Stimulated activated CD4-positive, alpha-beta T cell treated with anti-CD3 and anti-CD28 coated beads, Interleukin-4, amount 100 ng/mL, for 4 hours (primary cell): ENCODE data around the gene CRTC1.
A peak's percentile ranks its signal among the peaks of the same experiment; 100 is the strongest.

Experiments used
- DNase-seq, 2 experiments: peaks; one replicate each; pipeline ENCODE4 v3.0.0-alpha.2; 2020

Gene CRTC1, protein sequence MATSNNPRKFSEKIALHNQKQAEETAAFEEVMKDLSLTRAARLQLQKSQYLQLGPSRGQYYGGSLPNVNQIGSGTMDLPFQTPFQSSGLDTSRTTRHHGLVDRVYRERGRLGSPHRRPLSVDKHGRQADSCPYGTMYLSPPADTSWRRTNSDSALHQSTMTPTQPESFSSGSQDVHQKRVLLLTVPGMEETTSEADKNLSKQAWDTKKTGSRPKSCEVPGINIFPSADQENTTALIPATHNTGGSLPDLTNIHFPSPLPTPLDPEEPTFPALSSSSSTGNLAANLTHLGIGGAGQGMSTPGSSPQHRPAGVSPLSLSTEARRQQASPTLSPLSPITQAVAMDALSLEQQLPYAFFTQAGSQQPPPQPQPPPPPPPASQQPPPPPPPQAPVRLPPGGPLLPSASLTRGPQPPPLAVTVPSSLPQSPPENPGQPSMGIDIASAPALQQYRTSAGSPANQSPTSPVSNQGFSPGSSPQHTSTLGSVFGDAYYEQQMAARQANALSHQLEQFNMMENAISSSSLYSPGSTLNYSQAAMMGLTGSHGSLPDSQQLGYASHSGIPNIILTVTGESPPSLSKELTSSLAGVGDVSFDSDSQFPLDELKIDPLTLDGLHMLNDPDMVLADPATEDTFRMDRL

GRCh38 chr19:18683109-18683957, at the start of gene CRTC1:
CRTC1 (plus strand) TSS chr19:18683680; CDS start chr19:18683703, 23 bp downstream.
- DNase-seq = peak; percentile 91 to 92

DNA sequence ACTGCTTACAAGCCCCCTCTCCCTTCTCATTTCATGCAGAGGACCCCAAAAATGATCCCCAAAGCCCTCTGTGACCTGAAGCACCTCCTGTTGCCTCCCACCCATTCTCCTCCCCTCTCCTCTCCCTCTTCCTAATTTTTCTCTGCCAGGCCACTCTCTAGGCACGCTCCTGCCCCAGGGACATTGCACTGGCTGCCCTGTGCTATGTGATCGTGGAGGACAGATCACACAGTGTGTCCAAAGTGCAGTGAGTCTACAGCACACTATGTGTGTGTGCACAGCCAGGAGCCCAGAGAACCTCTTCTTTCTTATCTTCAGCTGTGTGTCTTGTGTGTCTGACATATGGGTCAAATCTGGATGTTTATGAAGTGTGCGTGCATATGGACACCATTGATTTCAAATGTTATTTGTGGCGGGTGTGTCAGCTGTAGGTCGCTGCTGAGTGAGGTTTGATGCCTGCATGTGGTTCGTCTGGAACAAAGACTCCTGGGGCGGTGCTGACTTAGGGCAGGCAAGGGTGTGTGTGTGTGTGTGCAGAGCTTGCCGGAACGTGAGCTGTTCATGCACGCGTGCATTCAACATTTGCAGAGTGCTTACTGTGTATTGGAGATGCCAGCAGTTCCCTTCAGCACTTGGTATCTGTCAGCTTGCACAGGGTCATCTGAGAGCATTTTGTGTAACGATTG, 48.7 kb upstream of the CRTC1 start:
- no peak for DNase-seq

DNA sequence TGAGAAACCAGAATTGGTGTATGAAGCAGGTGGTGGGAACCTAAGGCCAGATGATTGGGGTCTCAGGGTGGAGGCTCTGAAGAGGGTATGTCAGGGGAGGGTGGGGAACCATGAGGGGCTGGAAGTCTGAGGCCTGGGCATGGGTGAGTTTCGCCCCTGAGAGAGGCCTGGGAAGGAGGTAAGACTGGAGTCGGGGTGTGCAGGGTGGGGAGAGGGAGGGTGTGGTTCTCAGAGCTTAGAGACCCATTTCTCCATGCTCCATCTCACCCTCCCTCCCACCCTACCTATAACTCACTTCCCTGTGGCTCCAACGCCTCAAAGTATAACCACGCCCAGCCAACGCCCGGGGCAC, 47.7 kb upstream of the CRTC1 start:
- no peak for DNase-seq

DNA sequence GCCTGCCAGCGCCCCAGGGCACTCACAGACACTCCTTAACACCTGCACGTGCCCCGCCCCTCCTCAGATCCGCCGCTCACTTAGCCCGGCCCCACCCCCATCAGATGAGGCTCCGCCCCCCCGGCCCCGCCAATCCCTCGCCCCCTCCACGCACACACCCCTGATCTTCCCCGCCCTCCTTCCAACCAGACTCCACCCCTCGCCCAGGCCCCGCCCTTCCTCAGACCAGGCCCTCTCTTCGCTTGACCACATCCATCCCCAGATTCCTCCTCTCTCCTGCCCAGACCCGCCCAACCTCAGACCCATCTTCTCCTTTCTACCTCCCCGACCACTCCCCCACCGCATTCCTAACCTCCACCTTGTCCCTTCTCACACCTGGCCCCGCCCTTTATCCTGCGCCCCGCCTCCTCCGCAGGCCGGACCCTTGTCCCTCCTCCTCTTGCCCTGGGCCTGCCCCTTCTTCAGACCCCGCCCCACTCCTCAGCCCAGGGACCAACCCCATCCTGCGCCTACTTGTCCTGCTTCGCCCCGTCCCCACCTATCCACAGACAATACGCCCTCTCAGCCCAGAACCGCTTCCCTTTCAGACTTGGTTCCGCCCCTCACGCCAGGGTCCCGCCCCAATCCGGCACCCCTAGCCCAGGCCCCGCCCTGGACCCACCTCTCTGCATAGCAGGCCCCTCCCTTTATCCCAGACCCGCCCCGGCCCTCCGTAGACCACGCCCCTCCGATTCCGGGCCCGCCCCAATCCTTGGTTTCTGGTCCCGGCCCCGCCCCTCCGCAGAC, 47.1 kb upstream of the CRTC1 start:
- DNase-seq = peak; percentile 97 to 99

GRCh38 chr19:18636969-18637629, 46.4 kb upstream of the CRTC1 start, which contains the start of gene KLHL26:
KLHL26 (plus strand) TSS chr19:18637028; CDS start chr19:18637055, 27 bp downstream.
- no peak for DNase-seq

DNA sequence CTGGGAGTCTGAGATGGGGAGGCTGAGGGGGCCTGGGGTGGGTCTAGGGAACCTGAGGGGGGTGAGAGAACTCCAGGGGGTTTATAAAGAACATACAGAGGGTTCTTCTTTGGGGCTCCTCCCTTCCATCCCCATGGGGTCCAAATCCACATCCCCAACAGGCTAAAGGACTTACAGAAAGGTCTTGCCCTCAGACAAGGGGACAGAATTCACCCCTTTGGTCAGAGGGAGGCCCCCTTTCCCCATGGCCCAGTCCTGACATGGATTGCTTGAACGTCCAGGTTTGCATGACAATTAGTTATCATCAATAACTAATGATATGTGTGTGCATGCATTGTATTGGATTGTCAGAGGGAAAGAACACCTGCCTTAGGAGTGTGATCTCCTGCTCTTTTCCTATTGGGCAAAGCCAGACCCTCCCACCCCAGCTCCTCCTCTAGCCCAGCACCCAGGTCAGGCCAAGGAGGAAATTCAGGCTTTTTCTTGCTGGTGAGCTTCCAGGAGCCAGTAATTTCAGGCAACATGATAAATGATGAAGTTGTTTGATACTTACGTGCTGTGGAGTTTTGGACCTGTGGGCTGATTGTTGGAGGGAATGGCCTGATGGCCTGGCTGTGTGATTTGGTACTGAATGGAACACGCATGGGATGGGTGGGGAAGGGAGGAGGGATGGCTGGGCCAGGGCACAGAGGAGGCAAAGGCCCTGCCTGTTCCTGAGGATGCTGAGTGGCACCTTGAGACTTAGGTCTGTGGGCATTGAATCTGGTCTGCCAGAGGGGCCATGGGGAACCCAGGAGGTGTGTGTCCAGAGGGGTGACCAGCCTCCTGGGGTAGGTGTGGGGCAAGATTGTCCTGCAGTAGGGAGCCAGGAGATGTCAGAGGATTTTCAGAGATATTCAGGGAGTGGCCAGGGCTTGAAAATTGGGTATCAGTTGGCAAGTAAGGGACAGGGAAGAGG, 45.5 kb upstream of the CRTC1 start:
- DNase-seq = no peak

- DNase-seq = no peak
Measured at GRCh38 chr19:18639706-18640243, 43.7 kb upstream of the CRTC1 start.

DNA sequence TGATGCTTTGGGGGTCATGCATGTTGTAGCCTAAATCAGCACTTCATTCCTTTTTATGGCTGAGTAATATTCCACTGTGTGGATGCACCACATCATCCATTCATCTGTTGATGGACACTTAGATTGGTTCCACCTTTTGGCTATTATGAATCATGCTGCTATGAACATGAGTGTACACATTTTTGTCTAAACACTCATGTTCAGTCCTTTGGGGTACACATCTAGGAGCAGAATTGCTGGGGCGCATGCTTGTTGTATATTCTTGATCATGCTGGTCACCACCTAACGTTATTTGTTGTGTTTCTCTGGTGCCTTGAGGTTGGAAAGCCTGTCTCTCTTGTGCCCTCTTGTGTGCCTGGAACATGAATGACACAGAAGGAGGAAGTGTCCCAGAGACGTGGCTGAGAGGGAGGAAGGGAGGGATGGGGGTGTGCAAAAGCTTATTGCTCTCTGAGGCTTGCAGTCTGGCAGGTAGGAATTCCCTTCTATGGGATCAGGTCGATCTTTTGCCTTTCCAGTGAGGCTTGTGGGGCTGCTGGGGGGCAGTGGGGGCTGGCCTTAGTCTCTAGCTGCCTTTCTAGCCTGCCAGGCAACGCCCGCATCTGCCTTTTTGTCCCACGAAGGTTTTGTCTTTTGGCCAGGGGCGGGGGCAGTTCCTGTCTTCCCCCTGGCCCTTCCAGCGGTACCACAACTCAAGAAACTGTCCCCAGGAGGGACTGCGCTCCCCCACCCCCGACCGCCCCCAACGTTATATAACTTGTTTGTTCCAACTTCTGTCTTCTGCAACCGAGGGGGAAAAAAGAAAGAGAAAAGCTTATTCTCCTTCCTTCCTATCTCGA, 39.1 kb upstream of the CRTC1 start:
- DNase-seq = no peak

DNA sequence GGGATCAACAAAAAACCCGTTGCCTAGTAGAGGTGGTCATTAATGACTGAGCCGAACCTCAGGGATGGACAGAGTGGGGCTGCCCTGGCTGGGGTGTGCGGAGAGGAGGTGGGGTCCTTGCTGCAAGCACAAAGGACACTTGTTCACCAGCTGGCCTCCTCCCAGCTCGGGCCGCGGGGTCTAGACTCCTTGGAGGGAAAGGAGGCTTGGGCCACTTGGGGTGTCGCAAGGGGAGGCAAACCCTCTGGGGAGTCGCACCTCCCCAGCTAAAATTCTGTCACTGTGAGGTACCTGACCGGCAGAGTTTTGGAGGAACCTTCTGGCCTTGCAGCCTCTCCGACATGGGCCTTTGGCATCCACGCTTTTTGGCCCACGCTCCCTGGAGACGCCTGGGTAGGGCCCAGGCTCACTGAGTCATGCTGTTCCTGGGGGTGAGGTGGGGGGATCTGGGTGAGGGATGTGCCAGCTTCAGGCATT, 38.4 kb upstream of the CRTC1 start:
- no peak for DNase-seq

GRCh38 chr19:18646535-18647370, 36.7 kb upstream of the CRTC1 start:
- no peak for DNase-seq

GRCh38 chr19:18647371-18647767, 36.1 kb upstream of the CRTC1 start:
- no peak for DNase-seq

- DNase-seq = no peak
Measured at GRCh38 chr19:18647807-18648206, 35.7 kb upstream of the CRTC1 start.

GRCh38 chr19:18648973-18649315, 34.5 kb upstream of the CRTC1 start:
- no peak for DNase-seq

DNA sequence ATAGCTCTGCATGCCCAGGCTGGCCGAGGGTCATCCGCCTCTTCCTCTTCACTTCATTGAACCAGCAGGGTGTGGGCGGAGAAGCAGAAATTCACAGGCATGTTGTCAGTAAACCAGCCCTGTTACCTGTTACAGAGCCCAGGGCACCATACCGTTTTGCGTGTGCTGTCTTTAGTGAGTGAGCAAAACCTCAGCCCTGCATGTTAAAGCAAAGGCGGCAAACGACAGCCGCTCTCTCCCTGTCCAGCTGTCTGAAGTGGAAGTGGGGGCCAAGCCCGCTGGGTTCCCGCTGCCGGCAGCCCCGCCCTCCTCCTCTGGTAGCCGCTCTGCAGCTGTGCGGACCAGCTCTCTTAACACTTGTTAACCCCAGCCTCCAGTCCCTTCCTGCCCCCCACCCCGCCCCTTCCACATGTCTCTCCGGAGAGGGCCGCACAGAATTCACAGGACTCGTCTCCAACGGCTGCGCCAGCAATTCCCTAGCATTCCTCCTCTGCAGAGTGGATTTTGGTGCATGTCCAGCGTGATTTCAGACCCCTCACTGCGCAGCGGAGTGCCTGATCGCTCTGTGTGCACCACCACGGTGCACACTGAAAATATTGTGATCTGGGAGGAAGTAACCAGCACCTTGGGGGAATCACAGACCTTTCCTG, 34.0 kb upstream of the CRTC1 start:
- no peak for DNase-seq

GRCh38 chr19:18650021-18650390, 33.5 kb upstream of the CRTC1 start:
- DNase-seq = no peak

GRCh38 chr19:18650468-18651041, 32.9 kb upstream of the CRTC1 start:
- no peak for DNase-seq

- DNase-seq = no peak
Measured at GRCh38 chr19:18651300-18651699, 32.2 kb upstream of the CRTC1 start.
